GM06990 (cell line): ENCODE measurements around the gene CREB3L2.
"Not testable (repeated sequence)": the region's sequence is repeated elsewhere in the genome, so short reads cannot be mapped to it uniquely, and the experiment has no call there.

Source experiments
- DNase-seq: peaks from one replicate; pipeline ENCODE4 v3.0.0-alpha.2; 2011; ENCODE audit not compliant: insufficient read length; ENCODE audit errors: extremely low read depth
- H3K27me3 ChIP-seq: replicated peaks from 2 replicates; pipeline ENCODE4 v1.6.0; 2011; ENCODE audit warnings: low read length; ENCODE audit not compliant: control insufficient read depth, insufficient read depth
- H3K36me3 ChIP-seq: 2 replicates; pipeline ENCODE4 v1.5.1; 2011; ENCODE audit warnings: low read length; ENCODE audit not compliant: control insufficient read depth, insufficient read depth
- H3K4me3 ChIP-seq: replicated peaks from 2 replicates; pipeline ENCODE4 v1.5.1; 2011; ENCODE audit warnings: low read depth, mild to moderate bottlenecking, control low read depth, low read length
- CTCF ChIP-seq: IDR thresholded peaks from 2 replicates; pipeline ENCODE4 v1.5.1; 2011; ENCODE audit warnings: low read length, control low read depth, mild to moderate bottlenecking, inconsistent platforms; ENCODE audit not compliant: insufficient read depth, poor library complexity, severe bottlenecking

CREB3L2 gene

GRCh38 chr7:137836541-137836940 is 165.3 kb downstream of the CREB3L2 start:
- H3K36me3 ChIP-seq: no peaks in the 10 kb centered on the region
- no peaks in the 10 kb centered on the region for H3K27me3 ChIP-seq
- DNase-seq: no peak
- no peak for TF ChIP-seq CTCF
- H3K4me3 ChIP-seq: no peak overlapping the region

- H3K4me3 ChIP-seq: no peak overlapping the region
- no peak for DNase-seq
- TF ChIP-seq CTCF: no peak
- H3K27me3 ChIP-seq: no peaks in the 10 kb centered on the region
- H3K36me3 ChIP-seq: no peaks in the 10 kb centered on the region
These were observed 165.8 kb downstream of the CREB3L2 start for GRCh38 chr7:137836113-137836509.

- H3K4me3 ChIP-seq: no peak overlapping the region
- H3K36me3 ChIP-seq: no peaks in the 10 kb centered on the region
- no peaks in the 10 kb centered on the region for H3K27me3 ChIP-seq
- TF ChIP-seq CTCF: no peak
- DNase-seq: no peak
These were observed 166.3 kb downstream of the CREB3L2 start for GRCh38 chr7:137835486-137836112.

GRCh38 chr7:137834552-137834951 is 167.3 kb downstream of the CREB3L2 start:
- H3K36me3 ChIP-seq: no peaks in the 10 kb centered on the region
- H3K27me3 ChIP-seq: no peaks in the 10 kb centered on the region
- H3K4me3 ChIP-seq: no peak overlapping the region
- DNase-seq: no peak
- TF ChIP-seq CTCF: no peak

- not testable (repeated sequence) for H3K4me3 ChIP-seq, H3K36me3 ChIP-seq, H3K27me3 ChIP-seq, DNase-seq
These were observed 168.9 kb downstream of the CREB3L2 start for GRCh38 chr7:137832990-137833389.

GRCh38 chr7:137832382-137832781 is 169.5 kb downstream of the CREB3L2 start:
- no peak for TF ChIP-seq CTCF
- Histone ChIP-seq H3K36me3 (no peaks in the 10 kb centered on the region), H3K4me3 (no peak overlapping the region), H3K27me3 (no peaks in the 10 kb centered on the region)
- no peak for DNase-seq

GRCh38 chr7:137831555-137831954 is 170.3 kb downstream of the CREB3L2 start:
- not testable (repeated sequence) for DNase-seq, H3K27me3 ChIP-seq, H3K4me3 ChIP-seq, H3K36me3 ChIP-seq
